ENCODE results near the gene RHBDL1. TPM values are rescaled to one million over a fixed set of nuclear protein-coding genes. Genes with fewer than 3 reads are reported as not detected.
A peak's percentile ranks its signal among the peaks of the same experiment; 100 is the strongest.

The RHBDL1 gene
- total RNA-seq, 1 donor from 2014 or later: 0.24 TPM

DNA sequence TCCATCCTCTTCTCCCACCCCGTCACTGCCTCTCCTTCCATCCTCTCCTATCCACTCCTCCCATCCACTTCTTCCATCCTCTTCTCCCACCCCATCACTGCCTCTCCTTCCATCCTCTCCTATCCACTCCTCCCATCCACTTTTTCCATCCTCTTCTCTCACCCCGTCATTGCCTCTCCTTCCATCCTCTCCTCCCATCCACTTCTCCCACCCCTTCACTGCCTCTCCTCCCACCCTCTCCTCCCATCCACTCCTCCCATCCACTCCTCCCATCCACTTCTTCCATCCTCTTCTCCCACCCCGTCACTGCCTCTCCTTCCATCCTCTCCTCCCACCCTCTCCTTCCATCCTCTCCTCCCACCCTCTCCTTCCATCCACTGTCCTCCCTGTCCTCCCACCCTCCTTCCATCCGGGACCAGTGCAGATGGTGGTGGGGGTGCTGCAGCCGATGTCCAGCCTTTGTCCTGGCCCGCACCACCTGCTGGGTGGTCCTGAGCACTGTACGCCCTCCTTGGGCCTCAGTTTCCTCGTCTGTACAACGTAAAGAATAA lies 43.6 kb upstream of the RHBDL1 start:
- Mint-ChIP-seq H3K4me3 (no peak overlapping the region), H3K4me1 (peaks cover 9% of the 10 kb centered on the region), H3K27ac (no peak overlapping the region), H3K27me3 (no peaks in the 10 kb centered on the region), H3K36me3 (ENCODE audit: low read depth) (peaks cover 20% of the 10 kb centered on the region), H3K9me3 (no peaks in the 10 kb centered on the region)
- DNase-seq (no peak), ATAC-seq (ENCODE audit: low read depth) (no peak)
- CTCF ChIA-PET: no interaction called here
- intact Hi-C loops (cut with micrococcal nuclease): no loop called here
- POLR2A ChIA-PET: no interaction called here
- TF ChIP-seq, protein P1, sequence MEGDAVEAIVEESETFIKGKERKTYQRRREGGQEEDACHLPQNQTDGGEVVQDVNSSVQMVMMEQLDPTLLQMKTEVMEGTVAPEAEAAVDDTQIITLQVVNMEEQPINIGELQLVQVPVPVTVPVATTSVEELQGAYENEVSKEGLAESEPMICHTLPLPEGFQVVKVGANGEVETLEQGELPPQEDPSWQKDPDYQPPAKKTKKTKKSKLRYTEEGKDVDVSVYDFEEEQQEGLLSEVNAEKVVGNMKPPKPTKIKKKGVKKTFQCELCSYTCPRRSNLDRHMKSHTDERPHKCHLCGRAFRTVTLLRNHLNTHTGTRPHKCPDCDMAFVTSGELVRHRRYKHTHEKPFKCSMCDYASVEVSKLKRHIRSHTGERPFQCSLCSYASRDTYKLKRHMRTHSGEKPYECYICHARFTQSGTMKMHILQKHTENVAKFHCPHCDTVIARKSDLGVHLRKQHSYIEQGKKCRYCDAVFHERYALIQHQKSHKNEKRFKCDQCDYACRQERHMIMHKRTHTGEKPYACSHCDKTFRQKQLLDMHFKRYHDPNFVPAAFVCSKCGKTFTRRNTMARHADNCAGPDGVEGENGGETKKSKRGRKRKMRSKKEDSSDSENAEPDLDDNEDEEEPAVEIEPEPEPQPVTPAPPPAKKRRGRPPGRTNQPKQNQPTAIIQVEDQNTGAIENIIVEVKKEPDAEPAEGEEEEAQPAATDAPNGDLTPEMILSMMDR (IDR thresholded peaks at IDR 0.05): no peak

DNA sequence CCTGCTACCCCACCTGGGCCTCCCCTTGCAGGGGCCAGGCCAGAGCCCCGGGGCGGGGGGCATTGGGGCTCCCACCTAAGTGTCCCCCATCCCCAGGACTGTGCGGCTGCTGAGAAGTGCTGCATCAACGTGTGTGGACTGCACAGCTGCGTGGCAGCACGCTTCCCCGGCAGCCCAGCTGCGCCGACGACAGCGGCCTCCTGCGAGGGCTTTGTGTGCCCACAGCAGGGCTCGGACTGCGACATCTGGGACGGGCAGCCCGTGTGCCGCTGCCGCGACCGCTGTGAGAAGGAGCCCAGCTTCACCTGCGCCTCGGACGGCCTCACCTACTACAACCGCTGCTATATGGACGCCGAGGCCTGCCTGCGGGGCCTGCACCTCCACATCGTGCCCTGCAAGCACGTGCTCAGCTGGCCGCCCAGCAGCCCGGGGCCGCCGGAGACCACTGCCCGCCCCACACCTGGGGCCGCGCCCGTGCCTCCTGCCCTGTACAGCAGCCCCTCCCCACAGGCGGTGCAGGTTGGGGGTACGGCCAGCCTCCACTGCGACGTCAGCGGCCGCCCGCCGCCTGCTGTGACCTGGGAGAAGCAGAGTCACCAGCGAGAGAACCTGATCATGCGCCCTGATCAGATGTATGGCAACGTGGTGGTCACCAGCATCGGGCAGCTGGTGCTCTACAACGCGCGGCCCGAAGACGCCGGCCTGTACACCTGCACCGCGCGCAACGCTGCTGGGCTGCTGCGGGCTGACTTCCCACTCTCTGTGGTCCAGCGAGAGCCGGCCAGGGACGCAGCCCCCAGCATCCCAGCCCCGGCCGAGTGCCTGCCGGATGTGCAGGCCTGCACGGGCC lies 42.8 kb upstream of the RHBDL1 start:
- H3K36me3 Mint-ChIP-seq (ENCODE audit: low read depth): peaks cover 16% of the 10 kb centered on the region
- no peak overlapping the region for H3K4me3 Mint-ChIP-seq
- H3K27ac Mint-ChIP-seq: no peak overlapping the region
- POLR2A ChIA-PET: no interaction called here
- no peaks in the 10 kb centered on the region for H3K27me3 Mint-ChIP-seq
- ATAC-seq (ENCODE audit: low read depth): no peak
- TF ChIP-seq, protein P1 (IDR thresholded peaks at IDR 0.05): no peak
- H3K9me3 Mint-ChIP-seq: no peaks in the 10 kb centered on the region
- CTCF ChIA-PET: no interaction called here
- no peak for DNase-seq
- peaks cover 14% of the 10 kb centered on the region for H3K4me1 Mint-ChIP-seq
- intact Hi-C loops (cut with micrococcal nuclease): no loop called here

DNA sequence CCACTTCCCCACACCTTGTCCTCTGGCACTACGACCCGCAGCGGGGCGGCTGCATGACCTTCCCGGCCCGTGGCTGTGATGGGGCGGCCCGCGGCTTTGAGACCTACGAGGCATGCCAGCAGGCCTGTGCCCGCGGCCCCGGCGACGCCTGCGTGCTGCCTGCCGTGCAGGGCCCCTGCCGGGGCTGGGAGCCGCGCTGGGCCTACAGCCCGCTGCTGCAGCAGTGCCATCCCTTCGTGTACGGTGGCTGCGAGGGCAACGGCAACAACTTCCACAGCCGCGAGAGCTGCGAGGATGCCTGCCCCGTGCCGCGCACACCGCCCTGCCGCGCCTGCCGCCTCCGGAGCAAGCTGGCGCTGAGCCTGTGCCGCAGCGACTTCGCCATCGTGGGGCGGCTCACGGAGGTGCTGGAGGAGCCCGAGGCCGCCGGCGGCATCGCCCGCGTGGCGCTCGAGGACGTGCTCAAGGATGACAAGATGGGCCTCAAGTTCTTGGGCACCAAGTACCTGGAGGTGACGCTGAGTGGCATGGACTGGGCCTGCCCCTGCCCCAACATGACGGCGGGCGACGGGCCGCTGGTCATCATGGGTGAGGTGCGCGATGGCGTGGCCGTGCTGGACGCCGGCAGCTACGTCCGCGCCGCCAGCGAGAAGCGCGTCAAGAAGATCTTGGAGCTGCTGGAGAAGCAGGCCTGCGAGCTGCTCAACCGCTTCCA lies 42.0 kb upstream of the RHBDL1 start:
- intact Hi-C loops (cut with micrococcal nuclease): no loop called here
- CTCF ChIA-PET: no interaction called here
- H3K27ac Mint-ChIP-seq: no peak overlapping the region
- POLR2A ChIA-PET: no interaction called here
- H3K36me3 Mint-ChIP-seq (ENCODE audit: low read depth): peaks cover 11% of the 10 kb centered on the region
- H3K4me1 Mint-ChIP-seq: peaks cover 17% of the 10 kb centered on the region
- TF ChIP-seq, protein P1 (IDR thresholded peaks at IDR 0.05): no peak
- H3K27me3 Mint-ChIP-seq: no peaks in the 10 kb centered on the region
- ATAC-seq (ENCODE audit: low read depth) (no peak), DNase-seq (no peak)
- H3K4me3 Mint-ChIP-seq: no peak overlapping the region
- H3K9me3 Mint-ChIP-seq: no peaks in the 10 kb centered on the region

DNA sequence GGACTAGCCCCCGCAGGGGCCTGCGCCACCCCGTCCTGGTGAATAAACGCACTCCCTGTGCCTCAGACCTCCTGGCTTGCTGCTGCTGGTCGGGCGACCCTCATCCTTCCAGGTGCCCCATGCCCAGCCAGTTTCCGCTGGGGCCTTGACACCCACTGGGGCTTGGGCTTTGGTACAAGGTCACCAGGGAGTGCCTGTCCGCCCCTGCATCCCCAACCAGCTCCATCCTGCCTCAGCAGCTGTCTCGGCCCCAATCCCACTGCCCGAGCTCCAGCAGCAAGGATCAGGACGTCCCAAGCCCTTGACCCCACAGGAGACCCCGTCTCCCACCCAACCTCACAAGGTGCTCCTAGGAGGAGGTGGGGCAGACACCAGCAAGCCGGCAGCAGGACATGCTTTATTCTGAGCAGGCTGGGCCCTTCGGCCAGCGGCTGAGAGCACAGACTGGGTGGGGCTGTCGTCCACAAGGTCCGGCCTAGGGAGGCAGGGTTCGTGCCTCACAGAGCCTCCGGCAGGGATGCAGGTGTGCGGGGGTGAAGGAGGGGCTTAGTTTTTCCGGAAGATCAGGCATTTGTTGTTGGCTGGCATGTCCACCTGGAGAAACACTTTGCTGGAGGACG lies 41.3 kb upstream of the RHBDL1 start:
- DNase-seq: no peak
- ATAC-seq (ENCODE audit: low read depth): no peak
- H3K27me3 Mint-ChIP-seq: no peaks in the 10 kb centered on the region
- H3K9me3 Mint-ChIP-seq: no peaks in the 10 kb centered on the region
- intact Hi-C loops (cut with micrococcal nuclease): no loop called here
- ChIA-PET POLR2A (no interaction called here), CTCF (no interaction called here)
- TF ChIP-seq, protein P1 (IDR thresholded peaks at IDR 0.05): no peak
- peaks cover 21% of the 10 kb centered on the region for H3K4me1 Mint-ChIP-seq
- peak overlapping the region; percentile 56 for H3K4me3 Mint-ChIP-seq
- H3K27ac Mint-ChIP-seq: no peak overlapping the region
- peaks cover 6% of the 10 kb centered on the region for H3K36me3 Mint-ChIP-seq (ENCODE audit: low read depth)

DNA sequence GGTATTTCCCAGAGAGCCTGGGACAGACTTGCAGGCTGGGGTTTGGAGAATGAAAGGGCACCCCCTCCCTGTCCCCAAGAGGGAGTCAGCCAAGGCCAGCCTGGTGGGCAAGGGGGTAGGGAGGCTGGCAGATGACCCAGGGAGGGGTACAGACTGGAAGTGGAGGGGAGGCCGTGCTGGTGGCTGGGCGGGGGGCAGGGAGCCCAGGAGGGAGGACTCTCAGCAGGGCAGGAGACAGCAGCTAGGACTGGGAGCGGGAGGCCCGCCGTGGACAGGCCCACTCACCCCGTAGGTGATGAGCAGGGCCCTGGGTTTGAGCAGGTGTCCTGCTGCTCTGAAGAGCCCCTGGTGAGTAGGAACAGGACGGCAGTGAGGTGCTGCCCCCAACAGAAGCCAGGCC lies 40.5 kb upstream of the RHBDL1 start:
- ChIA-PET POLR2A (no interaction called here), CTCF (no interaction called here)
- H3K4me1 Mint-ChIP-seq: peaks cover 27% of the 10 kb centered on the region
- H3K36me3 Mint-ChIP-seq (ENCODE audit: low read depth): peaks cover 6% of the 10 kb centered on the region
- H3K27me3 Mint-ChIP-seq: no peaks in the 10 kb centered on the region
- H3K9me3 Mint-ChIP-seq: no peaks in the 10 kb centered on the region
- peak overlapping the region; percentile 70 for H3K4me3 Mint-ChIP-seq
- ATAC-seq (ENCODE audit: low read depth) (no peak), DNase-seq (no peak)
- no peak overlapping the region for H3K27ac Mint-ChIP-seq
- intact Hi-C loops (cut with micrococcal nuclease): no loop called here
- TF ChIP-seq, protein P1 (IDR thresholded peaks at IDR 0.05): no peak

All from activated B cell treated with CpG ODN at 0.5 μM for 24 hours (primary cell).